Mesenchymal stem cell (in vitro differentiated cells and primary cell): ENCODE measurements around the gene KLHL28.

Source experiments
- DNase-seq: peaks from one replicate; pipeline ENCODE4 v3.0.0-alpha.2; 2013
- H2AFZ ChIP-seq: one replicate; pipeline ENCODE4 v1.6.1; 2013; ENCODE audit warnings: low read depth, mild to moderate bottlenecking, control low read depth, inconsistent platforms, low read length, moderate library complexity
- H2AK5ac ChIP-seq: 2 replicates; pipeline ENCODE4 v1.6.1; 2013; ENCODE audit warnings: low read length, moderate library complexity, mild to moderate bottlenecking, inconsistent platforms; ENCODE audit not compliant: severe bottlenecking
- H2BK120ac ChIP-seq: one replicate; pipeline ENCODE4 v1.6.1; 2013; ENCODE audit warnings: low read depth, mild to moderate bottlenecking, inconsistent platforms, low read length, moderate library complexity
- H2BK12ac ChIP-seq, 2 experiments: one replicate each; pipeline ENCODE4 v1.6.1; 2013; ENCODE audit warnings: inconsistent platforms in 2 of 2, low read length in 2 of 2, mild to moderate bottlenecking in 2 of 2, moderate library complexity in 2 of 2, control low read depth in 1 of 2
- H2BK15ac ChIP-seq: one replicate; pipeline ENCODE4 v1.6.1; 2013; ENCODE audit warnings: mild to moderate bottlenecking, low read depth, inconsistent platforms; ENCODE audit not compliant: poor library complexity, severe bottlenecking
- H2BK5ac ChIP-seq: 2 replicates; pipeline ENCODE4 v1.6.1; 2013; ENCODE audit warnings: low read depth, mild to moderate bottlenecking, low read length, control low read depth, inconsistent platforms; ENCODE audit not compliant: poor library complexity, severe bottlenecking
- H3K14ac ChIP-seq, 2 experiments: one replicate each; pipeline ENCODE4 v1.6.1; 2013; ENCODE audit warnings: inconsistent platforms in 2 of 2, low read length in 2 of 2, control low read depth in 1 of 2, mild to moderate bottlenecking in 1 of 2, moderate library complexity in 1 of 2
- H3K18ac ChIP-seq, 2 experiments: one replicate each; pipeline ENCODE4 v1.6.1; 2013; ENCODE audit warnings: inconsistent platforms in 2 of 2, low read length in 2 of 2, control low read depth in 1 of 2, low read depth in 1 of 2, mild to moderate bottlenecking in 1 of 2
- H3K23ac ChIP-seq, 2 experiments: one replicate each; pipeline ENCODE4 v1.6.1; 2013; ENCODE audit warnings: inconsistent platforms in 2 of 2, low read length in 2 of 2, mild to moderate bottlenecking in 2 of 2, moderate library complexity in 2 of 2, control low read depth in 1 of 2
- H3K27ac ChIP-seq: 2 replicates; pipeline ENCODE4 v1.5.1; 2013; ENCODE audit warnings: mild to moderate bottlenecking, moderate library complexity, low read length, control low read depth, inconsistent platforms; ENCODE audit not compliant: poor library complexity, severe bottlenecking
- H3K27me3 ChIP-seq, 2 experiments: 2 replicates each; pipeline versions ENCODE4 v1.6.1 to v1.7.0; 2013; ENCODE audit warnings: low read length in 2 of 2, mild to moderate bottlenecking in 2 of 2, moderate library complexity in 2 of 2, control low read depth in 1 of 2, inconsistent platforms in 1 of 2; ENCODE audit not compliant: control insufficient read depth in 1 of 2, insufficient read depth in 1 of 2
- H3K36me3 ChIP-seq, 2 experiments: 2 replicates each; pipeline versions ENCODE4 v1.6.1 to v1.7.0; 2013; ENCODE audit warnings: low read length in 2 of 2, control low read depth in 1 of 2, inconsistent platforms in 1 of 2, low read depth in 1 of 2, mild to moderate bottlenecking in 1 of 2; ENCODE audit not compliant: insufficient read depth in 2 of 2, control insufficient read depth in 1 of 2
- H3K4ac ChIP-seq, 2 experiments: one replicate each; pipeline ENCODE4 v1.6.1; 2013; ENCODE audit warnings: inconsistent platforms in 2 of 2, low read length in 2 of 2, mild to moderate bottlenecking in 2 of 2, moderate library complexity in 2 of 2, control low read depth in 1 of 2, low read depth in 1 of 2
- H3K4me1 ChIP-seq: 2 replicates; pipeline ENCODE4 v1.6.1; 2013; ENCODE audit warnings: low read depth, low read length, control low read depth; ENCODE audit not compliant: control insufficient read depth, insufficient read depth
- H3K4me2 ChIP-seq: 2 replicates; pipeline ENCODE4 v1.6.1; 2013; ENCODE audit warnings: low read length, mild to moderate bottlenecking, inconsistent platforms; ENCODE audit not compliant: poor library complexity, severe bottlenecking
- H3K4me3 ChIP-seq, 2 experiments: 2 replicates each; pipeline versions ENCODE4 v1.5.1 to v1.7.0; 2013; ENCODE audit warnings: low read length in 2 of 2, mild to moderate bottlenecking in 2 of 2, control low read depth in 1 of 2, low read depth in 1 of 2; ENCODE audit not compliant: insufficient read depth in 1 of 2
- H3K79me1 ChIP-seq: replicated peaks from 2 replicates; pipeline ENCODE4 v1.6.1; 2013; ENCODE audit warnings: mild to moderate bottlenecking, control low read depth, low read length, inconsistent platforms; ENCODE audit not compliant: poor library complexity, severe bottlenecking
- H3K9ac ChIP-seq: 2 replicates; pipeline ENCODE4 v1.7.0; 2013; ENCODE audit warnings: mild to moderate bottlenecking, low read length, moderate library complexity
- H3K9me3 ChIP-seq: 2 replicates; pipeline ENCODE4 v1.7.0; 2013; ENCODE audit warnings: mild to moderate bottlenecking, low read length; ENCODE audit not compliant: control insufficient read depth
- H4K8ac ChIP-seq: one replicate; pipeline ENCODE4 v1.6.1; 2013; ENCODE audit warnings: inconsistent platforms, mild to moderate bottlenecking, low read length, moderate library complexity
- H4K91ac ChIP-seq: one replicate; pipeline ENCODE4 v1.6.1; 2013; ENCODE audit warnings: mild to moderate bottlenecking, low read length, inconsistent platforms
- WGBS: methylation state at CpG from one replicate; pipeline ENCODE4 v1.1.7; 2013; ENCODE audit warnings: mixed read lengths; 5-methylcytosine and 5-hydroxymethylcytosine counted together

KLHL28 gene

DNA sequence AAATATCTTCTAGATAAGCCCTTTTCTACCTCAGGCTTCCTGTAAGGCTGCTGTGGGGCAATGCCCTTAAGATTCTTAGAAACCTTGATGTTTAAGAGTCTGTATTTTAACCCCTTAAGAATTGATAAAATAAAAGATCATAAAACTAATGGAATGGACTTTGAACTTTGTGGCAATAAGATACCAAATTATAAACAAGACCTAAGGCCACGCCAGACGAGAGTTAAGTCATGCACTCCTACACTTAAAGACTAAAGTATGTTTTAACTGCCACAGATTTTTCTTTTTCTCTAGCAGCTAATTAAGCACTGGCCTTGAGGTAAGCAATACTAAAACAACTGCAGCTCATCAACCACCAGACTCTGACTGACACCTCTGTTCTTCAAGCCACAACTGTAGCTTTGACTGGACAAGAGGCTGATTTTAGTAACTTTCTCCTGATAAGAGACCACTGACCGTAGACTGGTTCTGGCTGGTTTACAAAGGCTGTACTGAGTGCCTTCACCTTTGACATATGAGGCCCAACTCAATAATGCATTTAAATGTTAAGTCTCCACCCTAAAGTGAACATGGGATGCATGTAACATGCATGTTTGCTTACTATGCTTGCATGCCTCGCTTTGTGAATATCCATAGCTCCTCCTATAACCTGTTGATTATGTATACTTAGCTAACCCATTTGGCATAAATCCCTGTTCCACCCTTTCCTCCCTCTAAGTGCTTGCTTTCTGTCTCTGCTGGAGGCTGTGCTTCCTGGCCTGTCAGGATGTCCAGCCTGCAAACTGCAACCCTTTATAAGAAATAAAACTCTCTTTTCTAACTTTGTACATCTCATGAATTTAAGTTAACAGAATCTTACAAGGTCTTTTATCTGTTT lies 71.9 kb downstream of the KLHL28 start:
- Histone ChIP-seq H2AK5ac (no peak overlapping the region), H3K9ac (no peak overlapping the region), H4K91ac (no peak overlapping the region), H2BK5ac (no peak overlapping the region), H3K27ac (no peak overlapping the region), H3K36me3 (no peaks in the 10 kb centered on the region), H3K27me3 (no peaks in the 10 kb centered on the region), H2AFZ (no peak overlapping the region), H2BK120ac (no peak overlapping the region), H2BK15ac (no peak overlapping the region), H3K4me3 (no peak overlapping the region), H3K18ac (no peak overlapping the region), H3K23ac (no peak overlapping the region), H3K4me1 (no peaks in the 10 kb centered on the region), H2BK12ac (no peak overlapping the region), H3K14ac (no peak overlapping the region), H3K9me3 (no peaks in the 10 kb centered on the region), H4K8ac (no peak overlapping the region), H3K4me2 (no peak overlapping the region), H3K4ac (no peak overlapping the region), H3K79me1 (no peaks in the 10 kb centered on the region)
- DNase-seq = no peak
- 45% methylated on average over 4 of the region's 4 CpGs for WGBS

GRCh38 chr14:44887596-44887955 lies 74.2 kb downstream of the KLHL28 start:
- H4K91ac ChIP-seq = no peak overlapping the region
- no peaks in the 10 kb centered on the region for H3K36me3 ChIP-seq
- no peak overlapping the region for H3K9ac ChIP-seq
- H2BK120ac ChIP-seq = no peak overlapping the region
- H2BK15ac ChIP-seq = no peak overlapping the region
- peaks cover 9% of the 10 kb centered on the region for H3K9me3 ChIP-seq
- H3K23ac ChIP-seq = no peak overlapping the region
- H2BK5ac ChIP-seq = no peak overlapping the region
- H2AK5ac ChIP-seq = no peak overlapping the region
- WGBS = 98% methylated on average over 16 of the region's 16 CpGs
- no peaks in the 10 kb centered on the region for H3K79me1 ChIP-seq
- H3K4me1 ChIP-seq = no peaks in the 10 kb centered on the region
- no peak overlapping the region for H2AFZ ChIP-seq
- H3K18ac ChIP-seq = no peak overlapping the region
- no peak for DNase-seq
- H3K4me2 ChIP-seq = no peak overlapping the region
- no peak overlapping the region for H3K27ac ChIP-seq
- H3K4me3 ChIP-seq = no peak overlapping the region
- H3K14ac ChIP-seq = no peak overlapping the region
- no peaks in the 10 kb centered on the region for H3K27me3 ChIP-seq
- H2BK12ac ChIP-seq = peak overlapping the region in 1 of 2 experiments; percentile 24
- no peak overlapping the region for H4K8ac ChIP-seq
- no peak overlapping the region for H3K4ac ChIP-seq

GRCh38 chr14:44886860-44887595 lies 74.7 kb downstream of the KLHL28 start:
- H3K4me2 ChIP-seq = no peak overlapping the region
- H3K27ac ChIP-seq = no peak overlapping the region
- no peak overlapping the region for H2AFZ ChIP-seq
- H3K23ac ChIP-seq = no peak overlapping the region
- H3K79me1 ChIP-seq = no peaks in the 10 kb centered on the region
- WGBS = 94% methylated on average over 31 of the region's 35 CpGs
- no peaks in the 10 kb centered on the region for H3K36me3 ChIP-seq
- H4K8ac ChIP-seq = no peak overlapping the region
- no peak overlapping the region for H3K4me3 ChIP-seq
- no peak overlapping the region for H2BK120ac ChIP-seq
- H3K18ac ChIP-seq = no peak overlapping the region
- H3K4me1 ChIP-seq = no peaks in the 10 kb centered on the region
- no peak overlapping the region for H2BK15ac ChIP-seq
- H3K9ac ChIP-seq = no peak overlapping the region
- H4K91ac ChIP-seq = no peak overlapping the region
- H2AK5ac ChIP-seq = no peak overlapping the region
- no peak for DNase-seq
- H3K9me3 ChIP-seq = peaks cover 11% of the 10 kb centered on the region
- no peaks in the 10 kb centered on the region for H3K27me3 ChIP-seq
- H3K14ac ChIP-seq = no peak overlapping the region
- no peak overlapping the region for H3K4ac ChIP-seq
- no peak overlapping the region for H2BK5ac ChIP-seq
- peak overlapping the region in 1 of 2 experiments; percentile 24 for H2BK12ac ChIP-seq

DNA sequence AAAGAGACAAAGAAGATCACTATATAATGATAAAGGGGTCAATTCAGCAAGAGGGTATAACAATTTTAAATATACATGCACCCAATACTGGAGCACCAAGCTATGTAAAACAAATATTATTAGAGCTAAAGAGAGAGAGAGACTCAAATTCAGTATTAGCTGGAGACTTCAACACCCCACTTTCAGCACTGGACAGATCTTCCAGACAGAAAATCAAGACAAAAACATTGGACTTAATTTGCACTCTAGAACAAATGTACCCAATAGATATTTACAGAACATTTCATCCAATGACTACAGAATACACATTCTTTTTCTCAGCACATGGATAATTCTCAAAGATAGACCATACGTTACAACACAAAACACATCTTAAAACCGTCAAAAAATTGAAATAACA lies 81.0 kb downstream of the KLHL28 start:
- 100% methylated on average over 1 of the region's 2 CpGs for WGBS
- Histone ChIP-seq H3K4me2 (no peak overlapping the region), H3K4ac (no peak overlapping the region), H2AFZ (no peak overlapping the region), H3K9ac (no peak overlapping the region), H3K79me1 (no peaks in the 10 kb centered on the region), H2BK120ac (no peak overlapping the region), H3K9me3 (peaks cover 11% of the 10 kb centered on the region), H3K14ac (no peak overlapping the region), H3K4me3 (no peak overlapping the region), H4K91ac (no peak overlapping the region), H2BK15ac (no peak overlapping the region), H3K23ac (no peak overlapping the region), H4K8ac (no peak overlapping the region), H2AK5ac (no peak overlapping the region), H3K4me1 (no peaks in the 10 kb centered on the region), H2BK12ac (no peak overlapping the region), H2BK5ac (no peak overlapping the region), H3K27ac (no peak overlapping the region), H3K27me3 (no peaks in the 10 kb centered on the region), H3K18ac (no peak overlapping the region), H3K36me3 (no peaks in the 10 kb centered on the region)
- no peak for DNase-seq
